ENCODE measurements around the gene ATF6.

DNA sequence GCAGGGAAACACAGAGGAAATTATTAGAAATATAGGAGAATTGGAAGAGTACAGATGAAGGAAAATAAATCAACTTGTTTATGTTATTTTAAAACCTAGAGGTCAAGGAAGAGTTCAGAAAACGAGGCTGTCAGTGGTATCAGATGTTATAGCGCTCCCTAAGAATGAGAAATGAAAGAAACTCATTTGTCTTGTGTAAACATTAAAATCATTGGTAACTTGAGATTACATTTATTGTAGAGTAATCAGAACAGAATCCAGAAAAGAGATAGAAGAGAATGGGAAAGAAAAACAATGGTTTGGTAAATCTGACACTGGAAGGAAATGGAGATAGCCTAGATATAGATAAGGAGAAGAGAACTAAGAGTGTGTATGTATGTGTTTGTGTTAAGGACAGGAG, 106.4 kb downstream of the ATF6 start:
- TF ChIP-seq CTCF (IDR thresholded peaks at IDR 0.05) (no peak), EZH2 (IDR thresholded peaks at IDR 0.05; ENCODE audit: borderline replicate concordance, insufficient read depth, low read depth, low read length, poor library complexity, severe bottlenecking) (no peak)
